GM21367 (cell line): ENCODE results near the gene SINHCAF.

ENCODE experiments used
- ATAC-seq: cut with Tn5 transposase; IDR thresholded peaks from one replicate; pipeline ENCODE4 v1.9.1; 2021; ENCODE audit not compliant: unreplicated experiment

Gene SINHCAF

GRCh38 chr12:31337952-31338351, 12.0 kb upstream of the SINHCAF start:
- no peak for ATAC-seq

DNA sequence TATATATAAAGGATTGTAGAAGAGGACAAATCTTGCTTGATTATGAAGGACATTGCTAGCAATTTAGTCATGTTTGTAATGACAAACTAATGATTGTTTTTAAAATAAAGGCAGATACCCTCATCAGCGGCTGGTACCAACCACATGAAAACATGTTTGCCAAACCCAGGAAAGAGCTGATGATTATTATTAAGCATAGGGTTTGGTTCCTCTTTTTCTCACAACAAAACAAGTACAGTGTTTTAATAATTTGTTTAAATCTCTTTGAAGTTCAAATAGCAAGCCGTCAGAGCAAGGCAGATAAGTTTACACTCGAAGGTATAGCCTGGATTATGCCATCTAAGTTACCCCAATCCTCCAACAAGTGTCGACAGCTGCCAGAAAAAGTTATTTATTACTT, 5.3 kb upstream of the SINHCAF start:
- ATAC-seq: no peak

- no peak for ATAC-seq
Observed at GRCh38 chr12:31326736-31327659, 1.0 kb upstream of the SINHCAF start.

GRCh38 chr12:31325524-31325875, 450 bp downstream of the SINHCAF start:
- ATAC-seq: no peak

DNA sequence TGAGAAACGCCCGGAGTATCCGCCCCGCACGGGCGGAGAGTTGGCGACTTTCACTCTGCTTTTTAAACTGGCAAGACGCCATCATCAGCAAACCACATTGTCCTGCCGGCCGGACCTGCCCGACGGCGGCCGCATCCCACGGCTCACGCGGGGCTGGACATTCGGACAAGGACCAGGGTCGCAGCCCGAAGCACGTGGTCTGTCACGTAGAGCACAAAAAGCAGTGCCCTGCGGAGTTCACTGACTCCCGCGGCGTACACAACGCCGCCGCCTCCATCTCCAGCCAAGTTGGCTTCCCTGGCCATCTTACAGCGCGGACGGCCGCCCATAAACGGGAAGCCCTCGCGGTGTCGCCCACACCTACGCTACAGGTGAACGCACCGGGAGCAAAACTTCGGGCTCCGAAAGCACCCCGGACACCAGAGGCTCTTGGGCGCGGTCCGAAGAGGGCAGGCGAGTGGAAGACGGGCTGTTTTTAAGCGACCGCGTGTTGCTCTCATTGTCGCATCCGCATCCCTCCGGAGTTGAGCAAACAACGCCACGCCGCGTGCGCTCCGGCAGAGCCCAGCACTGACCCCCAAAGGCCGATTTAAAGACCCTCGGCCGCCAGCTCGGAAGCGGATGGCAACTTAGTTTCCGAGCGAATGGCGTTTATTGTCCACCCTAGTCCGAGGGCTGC, 966 bp downstream of the SINHCAF start:
- ATAC-seq: no peak

GRCh38 chr12:31324116-31324844, 1.7 kb downstream of the SINHCAF start:
- ATAC-seq: no peak

- no peak for ATAC-seq
Observed at GRCh38 chr12:31323391-31324115, 2.4 kb downstream of the SINHCAF start.

DNA sequence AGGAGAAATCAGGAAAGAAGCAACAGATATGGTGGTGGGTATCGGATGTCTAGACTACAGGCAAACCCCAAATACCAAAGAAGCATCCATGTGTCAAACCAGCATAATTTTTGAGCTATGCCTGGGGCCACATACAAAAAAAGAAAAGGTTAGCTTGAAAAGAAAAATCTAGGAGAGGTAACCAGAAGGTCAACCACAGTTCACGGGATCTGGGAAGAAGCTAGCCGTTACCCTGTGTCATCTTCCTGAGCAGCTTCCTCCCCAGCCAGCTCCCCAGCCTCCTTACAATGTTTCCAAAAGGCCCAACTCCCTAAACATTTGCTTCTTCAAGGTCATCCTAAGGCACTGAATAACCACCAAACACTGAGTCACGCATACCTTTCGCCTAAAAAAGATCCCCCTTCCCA, 3.1 kb downstream of the SINHCAF start:
- no peak for ATAC-seq

DNA sequence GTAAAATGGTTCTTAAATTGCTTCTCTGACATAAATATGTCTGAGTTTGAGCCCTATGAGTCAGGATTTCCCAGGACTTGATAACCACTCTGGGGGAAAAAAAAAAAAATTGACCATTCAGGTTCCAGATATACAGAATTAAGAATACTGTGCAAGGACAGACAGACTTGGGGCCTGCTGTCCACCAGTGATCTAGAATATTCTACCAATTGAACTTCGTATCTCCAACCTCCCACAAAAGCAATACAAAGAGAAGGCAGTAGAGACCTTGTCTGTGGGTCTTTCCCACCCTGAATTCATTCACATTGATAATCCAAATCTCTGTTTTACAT, 4.1 kb downstream of the SINHCAF start:
- ATAC-seq: no peak

GRCh38 chr12:31321186-31321896, 4.6 kb downstream of the SINHCAF start:
- ATAC-seq: no peak

GRCh38 chr12:31318657-31319269, 7.2 kb downstream of the SINHCAF start:
- no peak for ATAC-seq

GRCh38 chr12:31317471-31318395, 8.2 kb downstream of the SINHCAF start:
- ATAC-seq: no peak

- no peak for ATAC-seq
Observed at GRCh38 chr12:31316891-31317290, 9.1 kb downstream of the SINHCAF start.

GRCh38 chr12:31315784-31316465, 10.0 kb downstream of the SINHCAF start:
- ATAC-seq: no peak

- no peak for ATAC-seq
Observed at GRCh38 chr12:31315044-31315715, 10.8 kb downstream of the SINHCAF start.

- ATAC-seq: no peak
Observed at GRCh38 chr12:31312431-31312830, 13.5 kb downstream of the SINHCAF start.

GRCh38 chr12:31311634-31312258, 14.2 kb downstream of the SINHCAF start:
- ATAC-seq: no peak
